ENCODE results near the gene ESR2. TPM values are rescaled to one million over a fixed set of nuclear protein-coding genes. Genes with fewer than 3 reads are reported as not detected.

Gene ESR2
- total RNA-seq, 2 donors from 2014 or later = not detected

DNA sequence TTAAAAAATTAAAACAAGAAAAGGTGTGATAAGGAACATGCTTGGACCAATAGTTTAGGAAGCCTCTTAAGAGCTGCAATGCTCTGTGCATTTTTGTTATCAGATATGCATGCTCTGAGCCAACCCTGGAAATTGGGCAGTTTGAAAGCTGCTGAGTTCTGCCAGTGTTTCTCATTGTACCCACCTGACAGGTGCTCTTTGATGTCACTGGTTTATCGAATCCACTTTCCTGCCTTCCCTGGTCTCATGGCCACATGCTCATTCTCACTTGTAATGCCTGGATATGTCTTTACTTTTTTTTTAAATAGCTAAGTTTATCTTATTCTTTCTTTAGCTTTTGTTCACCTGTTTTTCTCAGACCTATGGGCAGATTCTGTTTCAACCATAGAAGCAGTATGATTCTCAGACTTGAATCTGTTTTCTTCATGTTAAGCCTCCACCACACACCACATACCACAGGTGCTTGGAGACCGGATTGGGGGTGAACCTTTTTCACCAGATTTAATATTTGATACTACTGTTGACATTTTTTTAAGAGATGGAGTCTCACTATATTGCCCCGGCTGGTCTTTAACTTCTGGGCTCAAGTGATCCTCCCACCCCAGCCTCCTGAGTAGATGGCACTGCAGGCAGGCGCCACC lies 90.7 kb downstream of the ESR2 start:
- Histone ChIP-seq H3K27me3 (no peaks in the 10 kb centered on the region), H3K4me1 (peaks cover 56% of the 10 kb centered on the region), H3K36me3 (replicated peaks in 1 of 2; ENCODE audit: insufficient read depth in 1 of 2, low read depth in 2 of 2) (no peaks in the 10 kb centered on the region), H3K4me3 (no peak overlapping the region), H3K9me3 (no peaks in the 10 kb centered on the region), H3K27ac (peak overlapping the region in 2 of 4 donors; percentile 14 to 38)
- no peak for TF ChIP-seq CTCF (IDR thresholded peaks at IDR 0.05)
- ATAC-seq (peak; percentile 28), DNase-seq (no peak)
- intact Hi-C loops (cut with DNase I) = no loop called here
- WGBS, 2 donors = 60 to 71% methylated on average over 4 of the region's 4 CpGs

- DNase-seq = no peak
- Histone ChIP-seq H3K4me3 (no peak overlapping the region), H3K27ac (peak overlapping the region in 3 of 4 donors; percentile 14 to 35 (median 31)), H3K9me3 (no peaks in the 10 kb centered on the region), H3K27me3 (no peaks in the 10 kb centered on the region), H3K4me1 (peaks cover 63% of the 10 kb centered on the region), H3K36me3 (replicated peaks in 1 of 2; ENCODE audit: insufficient read depth in 1 of 2, low read depth in 2 of 2) (no peaks in the 10 kb centered on the region)
- ATAC-seq = no peak
- TF ChIP-seq POLR2A (IDR thresholded peaks at IDR 0.05) = no peak
- no peak for TF ChIP-seq CTCF (IDR thresholded peaks at IDR 0.05)
- 37 to 46% methylated on average over 10 of the region's 10 CpGs for WGBS, 2 donors
- intact Hi-C loops (cut with DNase I) = no loop called here
These were observed 91.5 kb downstream of the ESR2 start for GRCh38 chr14:64202716-64203115.

GRCh38 chr14:64201921-64202545 lies 92.1 kb downstream of the ESR2 start:
- no peak for TF ChIP-seq CTCF (IDR thresholded peaks at IDR 0.05)
- no peak for TF ChIP-seq POLR2A (IDR thresholded peaks at IDR 0.05)
- Histone ChIP-seq H3K27me3 (no peaks in the 10 kb centered on the region), H3K4me1 (peaks cover 70% of the 10 kb centered on the region), H3K27ac (peak overlapping the region in 3 of 4 donors; percentile 14 to 35 (median 31)), H3K4me3 (no peak overlapping the region), H3K9me3 (no peaks in the 10 kb centered on the region), H3K36me3 (replicated peaks in 1 of 2; ENCODE audit: insufficient read depth in 1 of 2, low read depth in 2 of 2) (no peaks in the 10 kb centered on the region)
- 87 to 88% methylated on average over 17 to 18 of the region's 18 CpGs for WGBS, 2 donors
- intact Hi-C loops (cut with DNase I) = no loop called here
- ATAC-seq (no peak), DNase-seq (no peak)

DNA sequence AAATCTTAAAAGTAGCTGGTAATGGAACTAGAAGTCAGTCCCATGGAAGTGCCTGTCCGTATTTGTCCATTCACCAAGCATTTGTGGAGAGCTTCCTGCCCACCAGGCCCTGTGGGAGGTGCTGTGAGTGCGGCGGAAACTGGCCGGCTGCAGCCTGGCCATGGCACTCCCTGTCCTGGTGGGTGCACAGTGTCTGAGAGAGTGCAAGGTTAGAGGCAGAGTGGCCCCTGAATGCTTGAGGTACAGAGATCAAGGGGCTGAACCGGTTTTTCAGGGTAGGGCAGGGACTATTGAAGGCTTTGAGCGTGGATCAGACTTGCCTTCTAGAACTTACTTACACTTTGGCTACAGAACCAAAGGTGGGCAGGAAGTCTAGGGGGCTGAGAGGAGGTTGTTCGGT lies 92.9 kb downstream of the ESR2 start:
- intact Hi-C loops (cut with DNase I) = no loop called here
- peak in 3 of 4 donors; percentile 34 to 61 (median 35) for DNase-seq

More for the DNA sequence above, 92.9 kb downstream of the ESR2 start:
- Histone ChIP-seq H3K4me3 (no peak overlapping the region), H3K9me3 (no peaks in the 10 kb centered on the region), H3K4me1 (peaks cover 78% of the 10 kb centered on the region), H3K27ac (peak overlapping the region in 2 of 4 donors; percentile 41 to 59), H3K27me3 (no peaks in the 10 kb centered on the region), H3K36me3 (replicated peaks in 1 of 2; ENCODE audit: insufficient read depth in 1 of 2, low read depth in 2 of 2) (no peaks in the 10 kb centered on the region)
- no peak for TF ChIP-seq CTCF (IDR thresholded peaks at IDR 0.05)
- TF ChIP-seq POLR2A (IDR thresholded peaks at IDR 0.05) = no peak
- WGBS, 2 donors = 53 to 61% methylated on average over 7 of the region's 7 CpGs
- ATAC-seq = peak; percentile 16

Data from body of pancreas (tissue), 4 donors.